ENCODE data around the gene ACP3.

ACP3 gene

GRCh38 chr3:132346841-132347736, 29.9 kb downstream of the ACP3 start:
- Histone ChIP-seq H3K27ac (ENCODE audit: low read length) (no peak overlapping the region), H3K4me3 (ENCODE audit: low read length) (no peak overlapping the region), H3K4me1 (ENCODE audit: control insufficient read depth, low read depth, low read length) (peaks cover 19% of the 10 kb centered on the region), H3K9me3 (ENCODE audit: control insufficient read depth, low read depth, low read length) (no peaks in the 10 kb centered on the region), H3K36me3 (ENCODE audit: control insufficient read depth, low read depth, low read length) (no peaks in the 10 kb centered on the region), H3K27me3 (ENCODE audit: control insufficient read depth, insufficient read depth, low read length) (no peaks in the 10 kb centered on the region), H3K9ac (ENCODE audit: low read length) (no peak overlapping the region)

GRCh38 chr3:132347811-132348210, 30.6 kb downstream of the ACP3 start:
- Histone ChIP-seq H3K9me3 (ENCODE audit: control insufficient read depth, low read depth, low read length) (no peaks in the 10 kb centered on the region), H3K27me3 (ENCODE audit: control insufficient read depth, insufficient read depth, low read length) (no peaks in the 10 kb centered on the region), H3K27ac (ENCODE audit: low read length) (no peak overlapping the region), H3K9ac (ENCODE audit: low read length) (no peak overlapping the region), H3K36me3 (ENCODE audit: control insufficient read depth, low read depth, low read length) (no peaks in the 10 kb centered on the region), H3K4me3 (ENCODE audit: low read length) (no peak overlapping the region), H3K4me1 (ENCODE audit: control insufficient read depth, low read depth, low read length) (peaks cover 21% of the 10 kb centered on the region)

GRCh38 chr3:132348531-132348930, 31.3 kb downstream of the ACP3 start:
- no peaks in the 10 kb centered on the region for H3K27me3 ChIP-seq (ENCODE audit: control insufficient read depth, insufficient read depth, low read length)
- no peaks in the 10 kb centered on the region for H3K9me3 ChIP-seq (ENCODE audit: control insufficient read depth, low read depth, low read length)
- no peaks in the 10 kb centered on the region for H3K36me3 ChIP-seq (ENCODE audit: control insufficient read depth, low read depth, low read length)
- no peak overlapping the region for H3K4me3 ChIP-seq (ENCODE audit: low read length)
- H3K4me1 ChIP-seq (ENCODE audit: control insufficient read depth, low read depth, low read length) = peaks cover 21% of the 10 kb centered on the region
- no peak overlapping the region for H3K27ac ChIP-seq (ENCODE audit: low read length)
- H3K9ac ChIP-seq (ENCODE audit: low read length) = no peak overlapping the region

GRCh38 chr3:132350814-132351213, 33.6 kb downstream of the ACP3 start:
- no peaks in the 10 kb centered on the region for H3K36me3 ChIP-seq (ENCODE audit: control insufficient read depth, low read depth, low read length)
- peaks cover 21% of the 10 kb centered on the region for H3K4me1 ChIP-seq (ENCODE audit: control insufficient read depth, low read depth, low read length)
- no peaks in the 10 kb centered on the region for H3K27me3 ChIP-seq (ENCODE audit: control insufficient read depth, insufficient read depth, low read length)
- peak overlapping the region; percentile 3 for H3K4me3 ChIP-seq (ENCODE audit: low read length)
- H3K9me3 ChIP-seq (ENCODE audit: control insufficient read depth, low read depth, low read length) = no peaks in the 10 kb centered on the region
- no peak overlapping the region for H3K9ac ChIP-seq (ENCODE audit: low read length)
- no peak overlapping the region for H3K27ac ChIP-seq (ENCODE audit: low read length)

- no peaks in the 10 kb centered on the region for H3K9me3 ChIP-seq (ENCODE audit: control insufficient read depth, low read depth, low read length)
- no peaks in the 10 kb centered on the region for H3K36me3 ChIP-seq (ENCODE audit: control insufficient read depth, low read depth, low read length)
- no peak overlapping the region for H3K27ac ChIP-seq (ENCODE audit: low read length)
- no peak overlapping the region for H3K9ac ChIP-seq (ENCODE audit: low read length)
- H3K27me3 ChIP-seq (ENCODE audit: control insufficient read depth, insufficient read depth, low read length) = no peaks in the 10 kb centered on the region
- H3K4me3 ChIP-seq (ENCODE audit: low read length) = peak overlapping the region; percentile 3
- H3K4me1 ChIP-seq (ENCODE audit: control insufficient read depth, low read depth, low read length) = peaks cover 21% of the 10 kb centered on the region
Measured at GRCh38 chr3:132351222-132351806, 34.1 kb downstream of the ACP3 start.

- H3K36me3 ChIP-seq (ENCODE audit: control insufficient read depth, low read depth, low read length) = no peaks in the 10 kb centered on the region
- no peaks in the 10 kb centered on the region for H3K27me3 ChIP-seq (ENCODE audit: control insufficient read depth, insufficient read depth, low read length)
- no peak overlapping the region for H3K9ac ChIP-seq (ENCODE audit: low read length)
- H3K4me1 ChIP-seq (ENCODE audit: control insufficient read depth, low read depth, low read length) = peaks cover 21% of the 10 kb centered on the region
- no peak overlapping the region for H3K4me3 ChIP-seq (ENCODE audit: low read length)
- no peak overlapping the region for H3K27ac ChIP-seq (ENCODE audit: low read length)
- no peaks in the 10 kb centered on the region for H3K9me3 ChIP-seq (ENCODE audit: control insufficient read depth, low read depth, low read length)
Measured at GRCh38 chr3:132352556-132353143, 35.4 kb downstream of the ACP3 start.

- Histone ChIP-seq H3K4me3 (ENCODE audit: low read length) (no peak overlapping the region), H3K9ac (ENCODE audit: low read length) (no peak overlapping the region), H3K27ac (ENCODE audit: low read length) (no peak overlapping the region), H3K4me1 (ENCODE audit: control insufficient read depth, low read depth, low read length) (peaks cover 19% of the 10 kb centered on the region), H3K9me3 (ENCODE audit: control insufficient read depth, low read depth, low read length) (no peaks in the 10 kb centered on the region), H3K36me3 (ENCODE audit: control insufficient read depth, low read depth, low read length) (no peaks in the 10 kb centered on the region), H3K27me3 (ENCODE audit: control insufficient read depth, insufficient read depth, low read length) (no peaks in the 10 kb centered on the region)
Measured at GRCh38 chr3:132354916-132355702, 37.9 kb downstream of the ACP3 start.

GRCh38 chr3:132356568-132356967, 39.4 kb downstream of the ACP3 start:
- H3K9me3 ChIP-seq (ENCODE audit: control insufficient read depth, low read depth, low read length) = no peaks in the 10 kb centered on the region
- H3K27me3 ChIP-seq (ENCODE audit: control insufficient read depth, insufficient read depth, low read length) = no peaks in the 10 kb centered on the region
- no peak overlapping the region for H3K4me3 ChIP-seq (ENCODE audit: low read length)
- peaks cover 5% of the 10 kb centered on the region for H3K4me1 ChIP-seq (ENCODE audit: control insufficient read depth, low read depth, low read length)
- H3K36me3 ChIP-seq (ENCODE audit: control insufficient read depth, low read depth, low read length) = no peaks in the 10 kb centered on the region
- no peak overlapping the region for H3K27ac ChIP-seq (ENCODE audit: low read length)
- no peak overlapping the region for H3K9ac ChIP-seq (ENCODE audit: low read length)

GRCh38 chr3:132360717-132361116, 43.5 kb downstream of the ACP3 start:
- no peaks in the 10 kb centered on the region for H3K36me3 ChIP-seq (ENCODE audit: control insufficient read depth, low read depth, low read length)
- H3K4me1 ChIP-seq (ENCODE audit: control insufficient read depth, low read depth, low read length) = no peaks in the 10 kb centered on the region
- H3K9me3 ChIP-seq (ENCODE audit: control insufficient read depth, low read depth, low read length) = no peaks in the 10 kb centered on the region
- H3K27me3 ChIP-seq (ENCODE audit: control insufficient read depth, insufficient read depth, low read length) = no peaks in the 10 kb centered on the region
- H3K9ac ChIP-seq (ENCODE audit: low read length) = no peak overlapping the region
- no peak overlapping the region for H3K27ac ChIP-seq (ENCODE audit: low read length)
- H3K4me3 ChIP-seq (ENCODE audit: low read length) = no peak overlapping the region

- Histone ChIP-seq H3K9ac (ENCODE audit: low read length) (no peak overlapping the region), H3K27me3 (ENCODE audit: control insufficient read depth, insufficient read depth, low read length) (no peaks in the 10 kb centered on the region), H3K27ac (ENCODE audit: low read length) (no peak overlapping the region), H3K4me1 (ENCODE audit: control insufficient read depth, low read depth, low read length) (no peaks in the 10 kb centered on the region), H3K36me3 (ENCODE audit: control insufficient read depth, low read depth, low read length) (no peaks in the 10 kb centered on the region), H3K4me3 (ENCODE audit: low read length) (no peak overlapping the region), H3K9me3 (ENCODE audit: control insufficient read depth, low read depth, low read length) (no peaks in the 10 kb centered on the region)
Measured at GRCh38 chr3:132362329-132362728, 45.1 kb downstream of the ACP3 start.

- Histone ChIP-seq H3K9ac (ENCODE audit: low read length) (no peak overlapping the region), H3K4me3 (ENCODE audit: low read length) (no peak overlapping the region), H3K36me3 (ENCODE audit: control insufficient read depth, low read depth, low read length) (no peaks in the 10 kb centered on the region), H3K27me3 (ENCODE audit: control insufficient read depth, insufficient read depth, low read length) (no peaks in the 10 kb centered on the region), H3K4me1 (ENCODE audit: control insufficient read depth, low read depth, low read length) (no peaks in the 10 kb centered on the region), H3K9me3 (ENCODE audit: control insufficient read depth, low read depth, low read length) (no peaks in the 10 kb centered on the region), H3K27ac (ENCODE audit: low read length) (no peak overlapping the region)
Measured at GRCh38 chr3:132368515-132368914, 51.3 kb downstream of the ACP3 start.
